ENCODE data around the gene PSMD9. TPM values are rescaled to one million over a fixed set of nuclear protein-coding genes. Genes with fewer than 3 reads are reported as not detected.

PSMD9 gene
- total RNA-seq, 2 experiments from 2014 or later: 89.2 to 142 TPM

- Histone ChIP-seq H3K36me3 (ENCODE audit: insufficient read depth, low read length) (peaks cover 93% of the 10 kb centered on the region), H3K4me1 (ENCODE audit: insufficient read depth, low read length, poor library complexity, severe bottlenecking) (no peaks in the 10 kb centered on the region), H3K9me2 (ENCODE audit: insufficient read depth, low read length) (no peaks in the 10 kb centered on the region), H3K27ac (ENCODE audit: low read depth, low read length, poor library complexity, severe bottlenecking) (no peak overlapping the region), H4K20me1 (ENCODE audit: insufficient read depth, low read length) (no peaks in the 10 kb centered on the region), H2AFZ (ENCODE audit: low read length) (no peak overlapping the region), H3K4me3 (ENCODE audit: low read depth, low read length, poor library complexity, severe bottlenecking) (no peak overlapping the region), H3K79me2 (ENCODE audit: insufficient read depth, low read depth, low read length) (no peaks in the 10 kb centered on the region), H3K4me2 (ENCODE audit: low read length) (no peak overlapping the region), H3K9me3 (ENCODE audit: low read length) (no peaks in the 10 kb centered on the region)
- BruUV-seq (replicated peaks): no TSS peak
- TF ChIP-seq CTCF (conservative IDR thresholded peaks at IDR 0.05; ENCODE audit: low read length) (no peak), EZH2phosphoT487 (IDR thresholded peaks at IDR 0.05; ENCODE audit: borderline replicate concordance, low read depth, low read length) (no peak)
- ChIA-PET CTCF (ENCODE audit: unreplicated experiment) (no interaction called here), POLR2A (interaction anchor here (0.7 kb wide), 1 partner anchor 23 kb away, joined by 3 read pairs; no protein-coding TSS in a partner anchor)
- no peak for DNase-seq (ENCODE audit: low spot score)
- intact Hi-C loops (cut with micrococcal nuclease; ENCODE audit: unreplicated experiment): no loop called here
Measured at GRCh38 chr12:121905746-121906145, 17.2 kb downstream of the PSMD9 start.

GRCh38 chr12:121908702-121909101, 20.1 kb downstream of the PSMD9 start:
- intact Hi-C loops (cut with micrococcal nuclease; ENCODE audit: unreplicated experiment): no loop called here
- Histone ChIP-seq H3K27ac (ENCODE audit: low read depth, low read length, poor library complexity, severe bottlenecking) (no peak overlapping the region), H4K20me1 (ENCODE audit: insufficient read depth, low read length) (no peaks in the 10 kb centered on the region), H3K36me3 (ENCODE audit: insufficient read depth, low read length) (peaks cover 90% of the 10 kb centered on the region), H3K9me2 (ENCODE audit: insufficient read depth, low read length) (no peaks in the 10 kb centered on the region), H3K4me1 (ENCODE audit: insufficient read depth, low read length, poor library complexity, severe bottlenecking) (no peaks in the 10 kb centered on the region), H3K4me3 (ENCODE audit: low read depth, low read length, poor library complexity, severe bottlenecking) (no peak overlapping the region), H3K4me2 (ENCODE audit: low read length) (no peak overlapping the region), H3K79me2 (ENCODE audit: insufficient read depth, low read depth, low read length) (no peaks in the 10 kb centered on the region), H3K9me3 (ENCODE audit: low read length) (no peaks in the 10 kb centered on the region), H2AFZ (ENCODE audit: low read length) (no peak overlapping the region)
- no peak for TF ChIP-seq CTCF (conservative IDR thresholded peaks at IDR 0.05; ENCODE audit: low read length)
- no peak for TF ChIP-seq EZH2phosphoT487 (IDR thresholded peaks at IDR 0.05; ENCODE audit: borderline replicate concordance, low read depth, low read length)
- no TSS peak for BruUV-seq (replicated peaks)
- POLR2A ChIA-PET: interaction anchor here (0.6 to 1.1 kb wide), 3 partner anchors 13 to 235 kb away, joined by 3 to 9 read pairs (median 3); no protein-coding TSS in a partner anchor
- CTCF ChIA-PET (ENCODE audit: unreplicated experiment): no interaction called here
- no peak for DNase-seq (ENCODE audit: low spot score)

GRCh38 chr12:121911824-121912585, 23.4 kb downstream of the PSMD9 start:
- H2AFZ ChIP-seq (ENCODE audit: low read length): no peak overlapping the region
- no peak overlapping the region for H3K27ac ChIP-seq (ENCODE audit: low read depth, low read length, poor library complexity, severe bottlenecking)
- no peak overlapping the region for H3K4me2 ChIP-seq (ENCODE audit: low read length)
- TF ChIP-seq EZH2phosphoT487 (IDR thresholded peaks at IDR 0.05; ENCODE audit: borderline replicate concordance, low read depth, low read length) (no peak), CTCF (conservative IDR thresholded peaks at IDR 0.05; ENCODE audit: low read length) (no peak)
- BruUV-seq (replicated peaks): no TSS peak
- H3K36me3 ChIP-seq (ENCODE audit: insufficient read depth, low read length): peaks cover 94% of the 10 kb centered on the region
- no peak for DNase-seq (ENCODE audit: low spot score)
- H3K9me2 ChIP-seq (ENCODE audit: insufficient read depth, low read length): no peaks in the 10 kb centered on the region
- H3K79me2 ChIP-seq (ENCODE audit: insufficient read depth, low read depth, low read length): no peaks in the 10 kb centered on the region
- peaks cover 11% of the 10 kb centered on the region for H3K4me1 ChIP-seq (ENCODE audit: insufficient read depth, low read length, poor library complexity, severe bottlenecking)
- ChIA-PET CTCF (ENCODE audit: unreplicated experiment) (no interaction called here), POLR2A (no interaction called here)
- intact Hi-C loops (cut with micrococcal nuclease; ENCODE audit: unreplicated experiment): no loop called here
- H3K4me3 ChIP-seq (ENCODE audit: low read depth, low read length, poor library complexity, severe bottlenecking): no peak overlapping the region
- H3K9me3 ChIP-seq (ENCODE audit: low read length): no peaks in the 10 kb centered on the region
- H4K20me1 ChIP-seq (ENCODE audit: insufficient read depth, low read length): no peaks in the 10 kb centered on the region
